GM04503 (cell line): ENCODE measurements around the gene NCKIPSD.
A peak's percentile ranks its signal among the peaks of the same experiment; 100 is the strongest.

Source experiments
- DNase-seq: peaks from one replicate; pipeline ENCODE4 v3.0.0-alpha.2; 2012; ENCODE audit warnings: low read depth

Gene NCKIPSD

DNA sequence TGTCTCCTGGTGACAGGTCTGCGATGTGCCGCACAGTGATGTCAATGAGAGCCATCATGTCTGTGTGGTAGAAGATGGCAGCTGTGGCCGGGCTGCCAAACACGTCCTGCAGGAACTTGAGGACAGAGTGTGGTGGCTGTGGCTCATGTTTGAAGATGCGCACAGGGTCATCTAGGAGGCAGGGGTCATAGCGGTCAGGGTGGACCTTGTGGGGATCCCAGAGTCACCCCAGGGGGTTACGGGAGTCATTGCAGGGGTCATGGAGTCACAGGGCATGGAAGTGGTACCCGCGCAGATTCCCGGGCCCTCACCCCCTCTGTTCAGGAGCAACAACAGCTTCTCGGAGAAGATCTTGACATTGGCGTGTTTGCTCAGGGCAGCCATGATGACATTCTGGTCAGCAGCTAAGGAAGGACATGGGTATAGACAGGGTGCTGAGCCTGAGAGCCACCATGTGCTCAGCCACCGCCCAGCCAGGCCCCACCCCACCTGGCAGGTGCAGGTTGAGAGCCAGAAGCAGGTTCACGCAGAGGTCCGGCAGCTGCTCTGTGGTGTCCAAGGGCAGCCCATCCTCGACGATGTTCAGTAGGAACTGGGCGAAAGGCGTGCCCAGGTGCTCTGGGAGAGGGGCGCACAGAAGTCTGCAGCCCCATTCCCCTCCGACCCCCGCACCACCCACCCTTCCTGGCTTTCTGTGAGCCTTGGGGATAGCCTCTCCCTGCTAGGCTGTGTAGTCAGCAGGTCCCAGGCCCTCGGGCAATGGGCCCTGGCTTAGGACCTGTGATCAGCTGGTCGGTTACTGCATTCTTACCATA lies 6.9 kb downstream of the NCKIPSD start:
- no peak for DNase-seq

GRCh38 chr3:48678056-48678455 lies 7.7 kb downstream of the NCKIPSD start:
- no peak for DNase-seq

- DNase-seq: no peak
Measured at GRCh38 chr3:48674505-48674904, 11.2 kb downstream of the NCKIPSD start.

DNA sequence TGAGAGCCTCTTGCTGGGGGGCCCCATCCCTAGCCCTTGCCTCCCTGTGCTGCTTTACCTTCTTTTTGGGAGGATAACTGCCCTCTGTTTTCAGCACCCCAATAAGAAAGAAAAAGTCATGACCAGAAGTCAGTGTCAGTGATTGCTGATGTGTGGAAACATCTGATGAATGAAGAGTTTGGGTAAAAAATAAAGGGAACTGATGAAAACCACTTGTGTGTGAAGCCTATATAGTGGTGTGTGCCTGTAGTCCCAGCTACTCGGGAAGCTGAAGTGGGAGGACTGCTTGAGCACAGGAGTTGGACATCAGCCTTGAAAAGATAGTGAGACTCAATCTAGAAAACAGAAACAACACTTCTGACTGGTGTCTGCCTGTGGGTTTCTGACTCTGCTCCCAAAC lies 13.2 kb downstream of the NCKIPSD start:
- DNase-seq: no peak

DNA sequence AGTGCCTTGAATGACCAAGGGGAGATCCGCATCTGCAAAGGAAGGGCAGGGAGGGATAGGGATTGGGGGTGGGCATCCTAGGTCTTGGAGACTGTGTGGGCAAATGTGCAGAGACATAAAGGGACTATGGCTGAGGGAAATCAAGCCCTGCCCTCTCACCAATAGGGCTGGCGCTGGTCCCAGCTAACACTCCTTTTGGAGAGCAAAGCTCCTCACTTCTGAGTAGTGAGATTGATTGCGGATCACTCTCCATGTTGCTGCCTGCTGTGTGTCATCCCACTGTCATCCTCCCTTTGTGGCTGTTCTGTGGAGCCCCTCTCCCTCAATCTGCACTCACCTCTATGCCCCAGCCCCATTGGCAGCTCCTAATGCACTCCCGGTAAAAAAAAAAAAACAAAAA lies 20.8 kb downstream of the NCKIPSD start:
- DNase-seq: no peak

- no peak for DNase-seq
Measured at GRCh38 chr3:48664313-48664644, 21.4 kb downstream of the NCKIPSD start.

DNA sequence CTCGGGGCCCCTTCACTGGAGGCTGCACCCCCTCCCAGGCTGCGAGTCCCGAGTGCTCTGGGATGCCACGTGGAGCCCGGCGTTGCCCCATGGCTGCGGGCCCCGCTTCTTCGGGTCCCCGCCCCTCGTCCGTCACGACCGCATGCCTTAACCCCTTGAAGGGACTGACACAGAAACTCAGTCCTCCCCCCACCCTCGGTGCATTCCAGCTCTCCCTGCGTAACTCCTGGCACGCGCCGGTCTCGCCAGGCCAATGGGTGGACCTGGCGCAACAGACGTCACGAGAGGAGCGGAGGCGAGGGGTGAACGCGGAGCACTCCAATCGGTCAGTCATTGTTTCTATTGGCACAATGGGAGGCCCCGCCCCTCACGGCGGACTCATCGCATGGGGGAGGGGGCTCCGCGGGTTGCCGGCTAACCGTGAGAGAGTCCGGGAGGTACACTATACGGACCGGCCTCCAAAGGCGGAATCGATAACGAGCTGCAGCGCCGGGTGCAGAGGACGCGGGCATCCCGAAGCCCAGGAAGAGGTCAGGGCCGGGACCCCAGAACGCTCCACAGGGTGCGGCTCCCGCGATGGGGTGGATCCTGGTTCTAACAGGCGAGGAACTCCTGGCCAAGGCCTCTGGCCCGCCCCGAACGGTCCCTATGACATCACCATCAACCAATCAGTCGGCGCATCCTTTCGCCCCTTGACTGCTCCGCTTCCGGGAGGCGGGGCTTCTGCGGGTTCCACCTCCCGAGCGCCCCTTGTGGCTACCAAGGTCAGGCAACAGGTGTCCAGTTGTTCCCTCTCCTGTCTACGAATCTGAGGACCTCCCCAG lies 22.0 kb downstream of the NCKIPSD start:
- DNase-seq: peak; percentile 92

- DNase-seq: no peak
Measured at GRCh38 chr3:48662753-48663488, 22.8 kb downstream of the NCKIPSD start, which contains the start of gene CELSR3. TSS of gene CELSR3 (minus strand) at chr3:48662886. CDS start at chr3:48662634, 252 bp downstream.

- DNase-seq: no peak
Measured at GRCh38 chr3:48662145-48662752, 23.5 kb downstream of the NCKIPSD start.

DNA sequence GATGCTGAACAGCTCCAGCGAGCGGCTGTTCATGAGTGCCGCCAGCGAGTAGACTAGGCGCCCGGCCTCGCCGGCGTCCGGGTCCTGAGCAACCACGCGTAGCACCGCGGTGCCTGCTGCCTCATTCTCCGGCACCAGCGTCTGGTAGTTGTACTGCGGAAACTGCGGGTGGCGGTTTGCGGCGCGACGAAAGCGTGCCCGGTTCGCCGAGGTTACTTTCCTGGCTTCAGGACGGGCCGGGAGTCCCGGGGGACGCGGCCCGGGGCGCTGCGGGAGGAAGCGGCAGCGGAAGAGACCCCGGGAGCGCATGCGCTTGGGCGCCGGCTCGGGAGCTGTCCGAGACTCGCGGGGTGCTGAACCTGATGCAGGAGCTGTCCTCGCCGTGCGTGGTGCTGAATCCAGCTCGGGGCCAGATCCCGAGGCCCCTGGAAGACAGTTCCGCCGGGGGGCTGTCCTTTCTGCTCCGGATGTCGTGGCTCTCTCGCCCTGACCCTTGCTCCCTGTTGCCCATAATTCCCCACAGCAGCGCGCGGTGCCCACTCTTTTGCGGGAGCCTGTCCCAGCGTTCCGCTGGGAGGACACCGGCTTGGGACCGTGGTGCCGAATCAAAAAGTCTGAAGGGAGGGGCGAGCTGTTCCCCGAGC lies 24.1 kb downstream of the NCKIPSD start:
- no peak for DNase-seq

GRCh38 chr3:48660800-48661400 lies 24.8 kb downstream of the NCKIPSD start:
- no peak for DNase-seq

GRCh38 chr3:48656841-48657281 lies 28.9 kb downstream of the NCKIPSD start:
- no peak for DNase-seq

DNA sequence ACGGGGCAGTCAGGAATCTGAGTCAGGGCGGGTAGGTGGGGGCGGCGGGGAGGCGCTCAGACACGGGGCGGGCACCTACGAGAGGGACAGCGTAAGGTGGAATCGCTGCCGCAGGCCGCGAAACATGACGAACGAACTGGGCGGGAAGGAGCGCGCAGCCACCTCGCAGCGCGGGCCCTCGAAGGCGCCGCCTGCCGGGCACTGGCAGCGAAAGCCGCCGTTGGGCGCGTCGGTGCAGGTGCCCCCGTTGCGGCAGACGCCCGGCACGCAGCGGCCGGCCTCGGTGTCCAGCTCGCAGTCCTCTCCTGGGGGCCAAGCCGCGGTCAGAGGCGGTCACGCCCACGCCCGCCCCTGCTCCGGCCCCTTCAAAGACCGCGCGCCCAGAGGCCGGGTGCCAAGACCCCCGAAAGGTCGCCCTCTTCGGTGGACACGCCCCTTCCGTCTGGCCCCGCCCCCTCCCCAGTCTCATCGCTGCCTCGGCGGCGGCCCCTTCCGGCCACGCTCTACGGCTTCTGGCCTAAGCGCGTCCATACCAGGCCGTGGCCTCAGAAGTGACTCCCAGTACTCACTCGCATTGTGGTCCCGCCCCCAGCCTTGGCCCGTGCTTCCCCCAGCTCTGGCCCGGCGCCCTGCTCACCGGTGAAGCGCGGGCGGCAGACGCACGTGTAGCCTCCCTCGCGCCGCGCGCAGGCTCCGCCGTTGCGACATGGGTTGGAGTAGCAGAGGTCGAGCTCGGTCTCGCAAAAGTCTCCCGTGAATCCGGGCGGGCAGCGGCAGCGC lies 29.5 kb downstream of the NCKIPSD start:
- DNase-seq: no peak

- no peak for DNase-seq
Measured at GRCh38 chr3:48655606-48656005, 30.1 kb downstream of the NCKIPSD start.

- no peak for DNase-seq
Measured at GRCh38 chr3:48655063-48655462, 30.7 kb downstream of the NCKIPSD start.

GRCh38 chr3:48652923-48653715 lies 32.6 kb downstream of the NCKIPSD start:
- no peak for DNase-seq

GRCh38 chr3:48651771-48652170 lies 33.9 kb downstream of the NCKIPSD start:
- DNase-seq: no peak

- no peak for DNase-seq
Measured at GRCh38 chr3:48650723-48651122, 35.0 kb downstream of the NCKIPSD start.

GRCh38 chr3:48648188-48648850 lies 37.4 kb downstream of the NCKIPSD start:
- no peak for DNase-seq
